ENCODE data around the gene TMEM255A. TPM values are rescaled to one million over a fixed set of nuclear protein-coding genes. Genes with fewer than 3 reads are reported as not detected.

TMEM255A gene
- total RNA-seq, 3 donors from 2014 or later: 0.49 to 3.7 (median 0.87) TPM

GRCh38 chrX:120321520-120322281 is 10.4 kb upstream of the TMEM255A start:
- TF ChIP-seq CTCF (IDR thresholded peaks at IDR 0.05): no peak
- Histone ChIP-seq H3K36me3 (ENCODE audit: low read depth) (no peaks in the 10 kb centered on the region), H3K4me1 (ENCODE audit: low read depth) (no peaks in the 10 kb centered on the region), H3K9me3 (no peaks in the 10 kb centered on the region), H3K4me3 (no peak overlapping the region)
- intact Hi-C loops (cut with DNase I, micrococcal nuclease): no loop called here
- no peak for DNase-seq
- ATAC-seq: no peak

- no peak for DNase-seq
- H3K36me3 ChIP-seq (ENCODE audit: low read depth): no peaks in the 10 kb centered on the region
- no peak for TF ChIP-seq CTCF (IDR thresholded peaks at IDR 0.05)
- ATAC-seq: no peak
- no peak overlapping the region for H3K4me3 ChIP-seq
- H3K4me1 ChIP-seq (ENCODE audit: low read depth): no peaks in the 10 kb centered on the region
- H3K9me3 ChIP-seq: no peaks in the 10 kb centered on the region
- intact Hi-C loops (cut with DNase I, micrococcal nuclease): no loop called here
These were observed 7.2 kb upstream of the TMEM255A start for GRCh38 chrX:120318411-120318810.

- intact Hi-C loops (cut with DNase I, micrococcal nuclease): no loop called here
- Histone ChIP-seq H3K4me1 (ENCODE audit: low read depth) (no peaks in the 10 kb centered on the region), H3K36me3 (ENCODE audit: low read depth) (no peaks in the 10 kb centered on the region), H3K9me3 (no peaks in the 10 kb centered on the region), H3K4me3 (no peak overlapping the region)
- peak; percentile 81 for ATAC-seq
- no peak for TF ChIP-seq CTCF (IDR thresholded peaks at IDR 0.05)
- DNase-seq: no peak
These were observed 5.5 kb upstream of the TMEM255A start for GRCh38 chrX:120316587-120317283.

GRCh38 chrX:120315776-120316175 is 4.5 kb upstream of the TMEM255A start:
- Histone ChIP-seq H3K4me3 (no peak overlapping the region), H3K9me3 (no peaks in the 10 kb centered on the region), H3K4me1 (ENCODE audit: low read depth) (no peaks in the 10 kb centered on the region), H3K36me3 (ENCODE audit: low read depth) (no peaks in the 10 kb centered on the region)
- no peak for TF ChIP-seq CTCF (IDR thresholded peaks at IDR 0.05)
- intact Hi-C loops (cut with DNase I, micrococcal nuclease): no loop called here
- DNase-seq: no peak
- no peak for ATAC-seq

GRCh38 chrX:120311727-120312063 is 434 bp upstream of the TMEM255A start:
- no peak for DNase-seq
- TF ChIP-seq CTCF (IDR thresholded peaks at IDR 0.05): no peak
- Histone ChIP-seq H3K4me3 (no peak overlapping the region), H3K9me3 (no peaks in the 10 kb centered on the region), H3K36me3 (ENCODE audit: low read depth) (no peaks in the 10 kb centered on the region), H3K4me1 (ENCODE audit: low read depth) (peaks cover 3% of the 10 kb centered on the region)
- ATAC-seq: no peak
- intact Hi-C loops (cut with DNase I, micrococcal nuclease): no loop called here

Measured in mucosa of descending colon (tissue), 3 donors.